ENCODE results near the gene C2orf92. TPM values are rescaled to one million over a fixed set of nuclear protein-coding genes. Genes with fewer than 3 reads are reported as not detected.

C2orf92 gene
- total RNA-seq, 1 donor from 2014 or later = 20.0 TPM

DNA sequence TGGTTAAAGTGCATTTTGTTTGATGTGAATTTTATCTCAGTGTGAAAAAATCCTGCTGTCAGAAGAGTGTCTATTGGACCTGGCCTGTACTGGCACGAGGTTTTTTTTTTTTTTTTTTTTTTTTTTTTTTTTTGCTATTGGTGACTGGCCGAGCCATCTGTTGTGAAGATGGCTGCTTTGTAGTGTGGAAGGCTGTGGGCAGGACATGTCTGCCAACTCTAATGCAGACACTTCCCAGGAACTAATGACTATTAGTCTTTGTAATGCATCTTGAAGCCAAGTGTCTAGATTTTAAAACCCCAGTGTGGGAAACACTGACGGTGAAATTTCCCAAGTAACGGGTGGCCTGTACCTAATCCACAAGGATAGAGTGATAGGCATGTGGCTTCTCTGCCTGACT is 78.2 kb downstream of the C2orf92 start:
- Mint-ChIP-seq H3K27me3 (ENCODE audit: low read depth) (no peaks in the 10 kb centered on the region), H3K9me3 (peaks cover 5% of the 10 kb centered on the region), H3K27ac (no peak overlapping the region), H3K4me1 (peaks cover 14% of the 10 kb centered on the region), H3K4me3 (no peak overlapping the region), H3K36me3 (peaks cover 17% of the 10 kb centered on the region)
- TF ChIP-seq, protein P1, sequence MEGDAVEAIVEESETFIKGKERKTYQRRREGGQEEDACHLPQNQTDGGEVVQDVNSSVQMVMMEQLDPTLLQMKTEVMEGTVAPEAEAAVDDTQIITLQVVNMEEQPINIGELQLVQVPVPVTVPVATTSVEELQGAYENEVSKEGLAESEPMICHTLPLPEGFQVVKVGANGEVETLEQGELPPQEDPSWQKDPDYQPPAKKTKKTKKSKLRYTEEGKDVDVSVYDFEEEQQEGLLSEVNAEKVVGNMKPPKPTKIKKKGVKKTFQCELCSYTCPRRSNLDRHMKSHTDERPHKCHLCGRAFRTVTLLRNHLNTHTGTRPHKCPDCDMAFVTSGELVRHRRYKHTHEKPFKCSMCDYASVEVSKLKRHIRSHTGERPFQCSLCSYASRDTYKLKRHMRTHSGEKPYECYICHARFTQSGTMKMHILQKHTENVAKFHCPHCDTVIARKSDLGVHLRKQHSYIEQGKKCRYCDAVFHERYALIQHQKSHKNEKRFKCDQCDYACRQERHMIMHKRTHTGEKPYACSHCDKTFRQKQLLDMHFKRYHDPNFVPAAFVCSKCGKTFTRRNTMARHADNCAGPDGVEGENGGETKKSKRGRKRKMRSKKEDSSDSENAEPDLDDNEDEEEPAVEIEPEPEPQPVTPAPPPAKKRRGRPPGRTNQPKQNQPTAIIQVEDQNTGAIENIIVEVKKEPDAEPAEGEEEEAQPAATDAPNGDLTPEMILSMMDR (IDR thresholded peaks at IDR 0.05; ENCODE audit: unreplicated experiment) = no peak
- DNase-seq (ENCODE audit: low spot score in 2 of 2, unreplicated experiment in 2 of 2) = no peak

DNA sequence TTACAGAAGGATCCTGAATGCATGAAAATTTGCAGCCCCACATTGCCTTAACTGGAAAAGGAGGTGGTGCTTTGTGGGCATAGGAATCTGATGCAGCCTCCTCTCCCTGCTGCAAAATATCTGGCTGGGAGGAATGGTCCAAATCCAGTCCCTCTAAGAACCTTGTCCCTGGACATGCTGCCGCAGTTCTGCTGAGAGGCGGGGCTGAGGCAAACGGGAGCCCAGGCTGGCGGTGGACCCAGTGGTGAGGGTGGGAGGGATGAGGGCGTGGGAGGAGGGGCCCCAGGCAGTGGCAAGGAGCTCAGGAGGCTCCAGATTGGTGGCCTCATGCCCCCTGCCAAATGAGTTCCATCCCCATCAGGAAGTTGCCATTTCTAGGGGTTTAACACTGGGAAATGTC is 80.1 kb downstream of the C2orf92 start:
- no peaks in the 10 kb centered on the region for H3K27me3 Mint-ChIP-seq (ENCODE audit: low read depth)
- H3K4me1 Mint-ChIP-seq = peaks cover 14% of the 10 kb centered on the region
- H3K27ac Mint-ChIP-seq = no peak overlapping the region
- DNase-seq (ENCODE audit: low spot score in 2 of 2, unreplicated experiment in 2 of 2) = no peak
- H3K4me3 Mint-ChIP-seq = no peak overlapping the region
- TF ChIP-seq, protein P1 (IDR thresholded peaks at IDR 0.05; ENCODE audit: unreplicated experiment) = no peak
- H3K9me3 Mint-ChIP-seq = no peaks in the 10 kb centered on the region
- H3K36me3 Mint-ChIP-seq = peaks cover 8% of the 10 kb centered on the region

DNA sequence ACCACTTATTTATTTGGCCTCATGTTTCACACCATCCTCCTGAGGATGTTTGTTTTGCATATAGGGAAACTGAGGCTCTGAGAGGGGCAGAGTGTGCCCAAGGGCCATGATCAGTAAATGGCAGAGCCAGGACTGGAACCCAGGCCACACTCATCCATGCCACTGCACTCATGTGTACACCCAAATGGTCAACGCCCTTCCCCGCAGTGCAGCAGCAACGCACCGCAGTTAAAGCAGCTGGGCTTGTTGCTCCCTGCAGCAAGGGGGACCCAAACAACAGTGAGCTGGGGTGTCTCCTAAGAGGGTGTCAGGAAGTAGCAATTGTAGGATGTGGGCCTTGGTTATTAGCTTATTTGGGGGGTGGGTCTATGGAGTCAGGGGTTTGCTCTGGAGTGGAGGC is 80.5 kb downstream of the C2orf92 start:
- DNase-seq (ENCODE audit: low spot score in 2 of 2, unreplicated experiment in 2 of 2) = no peak
- no peak overlapping the region for H3K4me3 Mint-ChIP-seq
- peaks cover 10% of the 10 kb centered on the region for H3K36me3 Mint-ChIP-seq
- no peak overlapping the region for H3K27ac Mint-ChIP-seq
- H3K27me3 Mint-ChIP-seq (ENCODE audit: low read depth) = no peaks in the 10 kb centered on the region
- no peaks in the 10 kb centered on the region for H3K9me3 Mint-ChIP-seq
- TF ChIP-seq, protein P1 (IDR thresholded peaks at IDR 0.05; ENCODE audit: unreplicated experiment) = no peak
- peaks cover 14% of the 10 kb centered on the region for H3K4me1 Mint-ChIP-seq

DNA sequence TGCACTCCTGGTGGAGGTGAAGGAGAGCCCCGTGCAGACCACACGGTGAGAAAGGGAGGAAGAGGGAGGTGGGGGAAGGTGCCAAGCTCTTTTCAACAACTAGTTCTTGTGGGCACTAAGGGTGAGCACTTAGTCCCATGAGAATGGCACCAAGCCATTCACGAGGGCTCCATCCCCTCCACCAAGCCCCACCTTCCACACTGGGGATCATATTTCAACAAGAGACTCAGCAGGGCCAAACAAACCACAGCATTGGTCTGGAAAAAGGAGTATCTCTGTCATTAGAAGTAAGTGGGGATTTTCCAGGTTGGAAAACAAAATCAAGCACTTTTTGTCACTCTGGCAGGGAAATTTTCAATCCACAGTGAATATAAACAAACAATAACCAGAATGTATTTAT is 82.2 kb downstream of the C2orf92 start:
- Mint-ChIP-seq H3K36me3 (peaks cover 13% of the 10 kb centered on the region), H3K27ac (peak overlapping the region; percentile 24), H3K27me3 (ENCODE audit: low read depth) (no peaks in the 10 kb centered on the region), H3K4me1 (peaks cover 7% of the 10 kb centered on the region), H3K9me3 (no peaks in the 10 kb centered on the region), H3K4me3 (no peak overlapping the region)
- TF ChIP-seq, protein P1 (IDR thresholded peaks at IDR 0.05; ENCODE audit: unreplicated experiment) = no peak
- DNase-seq (ENCODE audit: low spot score in 2 of 2, unreplicated experiment in 2 of 2) = no peak

Other genes starting within 250 kb of the C2orf92 start
- 64.5 to 67.9 TPM (median 67.5 TPM) in 3 replicates for gene ANKRD36B, start 79.8 kb upstream of the C2orf92 start, total RNA-seq
- 144 to 158 TPM (median 151 TPM) in 3 replicates for gene COX5B, start 23.7 kb upstream of the C2orf92 start, total RNA-seq
- 72.7 to 76.6 TPM (median 74.3 TPM) in 3 replicates for gene ACTR1B, start 5.7 kb upstream of the C2orf92 start, total RNA-seq
- gene ZAP70, start 43.9 kb downstream of the C2orf92 start, total RNA-seq = 1.9 to 3.1 TPM (median 2.3 TPM) in 3 replicates